ENCODE data around the gene IRS2.
A peak's percentile ranks its signal among the peaks of the same experiment; 100 is the strongest.

DNA sequence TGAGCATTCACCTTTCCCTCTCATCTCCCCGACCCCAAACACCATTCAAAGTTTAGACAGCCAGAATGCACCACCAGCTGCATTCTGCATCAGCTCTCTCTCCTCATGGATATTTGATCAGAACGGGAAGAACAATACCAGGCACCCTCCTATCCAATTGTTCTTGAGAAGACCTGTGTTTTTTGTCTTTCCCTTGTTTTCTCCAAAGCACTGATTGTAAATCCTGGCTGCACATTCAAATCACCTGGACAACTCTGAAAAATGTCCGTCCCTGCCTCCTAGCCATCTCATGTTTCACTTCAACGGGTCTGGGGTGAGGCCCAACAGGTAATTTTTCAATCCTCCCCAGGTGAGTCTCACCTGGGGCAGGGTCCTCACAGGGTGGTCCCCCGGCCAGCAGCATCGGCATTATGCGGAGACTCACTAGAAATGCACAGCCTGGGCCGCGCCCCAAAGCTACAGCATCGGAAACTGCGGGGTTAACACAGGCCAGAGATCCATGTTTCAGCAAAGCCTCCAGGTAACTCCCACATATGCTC is 5.5 kb downstream of the IRS2 start:
- no peak for TF ChIP-seq EZH2 (IDR thresholded peaks at IDR 0.05)
- peak; percentile 40 for TF ChIP-seq POLR2AphosphoS5 (IDR thresholded peaks at IDR 0.05; ENCODE audit: borderline replicate concordance, low read depth, low read length)
